Kidney (tissue), 14 donors: ENCODE results near the gene F2RL3. TPM values are rescaled to one million over a fixed set of nuclear protein-coding genes. Genes with fewer than 3 reads are reported as not detected.

Source experiments
- DNase-seq, 5 donors: peaks; one replicate each; pipeline ENCODE4 v3.0.0-alpha.2; 2013 to 2020
- FAIRE-seq: peaks from 2 replicates; lab custom pipeline; 2012; peaks lifted over from hg19 to GRCh38; lab: Jason Lieb, UNC
- H3K27ac ChIP-seq, 2 donors: one replicate each; pipeline ENCODE4 v1.7.0; 2013; ENCODE audit warnings: low read depth in 2 of 2, low read length in 2 of 2, inconsistent platforms in 1 of 2
- H3K27me3 ChIP-seq: one replicate; pipeline ENCODE4 v1.7.1; 2013; ENCODE audit warnings: low read length, inconsistent platforms; ENCODE audit not compliant: control insufficient read depth, insufficient read depth
- H3K36me3 ChIP-seq, 3 donors: one replicate each; pipeline versions ENCODE4 v1.7.0 to v1.7.1; 2013; ENCODE audit warnings: low read length in 3 of 3, control low read depth in 1 of 3, inconsistent platforms in 1 of 3; ENCODE audit not compliant: insufficient read depth in 3 of 3, control insufficient read depth in 2 of 3
- H3K4me1 ChIP-seq, 3 donors: one replicate each; pipeline versions ENCODE4 v1.7.0 to v1.7.1; 2013; ENCODE audit warnings: low read length in 3 of 3, inconsistent platforms in 1 of 3, low read depth in 1 of 3; ENCODE audit not compliant: control insufficient read depth in 2 of 3, insufficient read depth in 2 of 3
- H3K4me3 ChIP-seq, 3 donors: one replicate each; pipeline versions ENCODE4 v1.7.0 to v1.8.1; 2013; ENCODE audit warnings: low read length in 3 of 3, control low read depth in 1 of 3, inconsistent platforms in 1 of 3
- H3K9ac ChIP-seq, 3 donors: one replicate each; pipeline versions ENCODE4 v1.7.0 to v1.7.1; 2013; ENCODE audit warnings: low read length in 3 of 3, control low read depth in 1 of 3, inconsistent platforms in 1 of 3
- H3K9me3 ChIP-seq, 3 donors: one replicate each; pipeline versions ENCODE4 v1.7.0 to v1.7.1; 2013; ENCODE audit warnings: low read length in 3 of 3, control low read depth in 1 of 3, inconsistent platforms in 1 of 3; ENCODE audit not compliant: control insufficient read depth in 2 of 3, insufficient read depth in 1 of 3
- intact Hi-C: fragments of 100-400 bp; cut with DNase I; formaldehyde crosslinking; loops from one replicate; pipeline ENCODE4 v1.11.1; 2022
- polyA plus RNA-seq: library from polyadenylated mRNA; stranded (reverse); fragments of 350-450 nt; fragmentation: Illumina TruSeq; extraction: RNeasy Lipid Tissue Mini Kit (QIAGEN cat#74804); gene quantifications from one replicate; pipeline ENCODE4 v1.2.3, GENCODE V29; 2014; ENCODE audit warnings: low read depth, low replicate concordance; ENCODE audit not compliant: insufficient read depth
- total RNA-seq: library from RNA; stranded (reverse); fragmentation: NEBNext Ultra II Directional; extraction: Animal tissue kit (Norgen Biotek cat#: 25700); gene quantifications from one replicate; pipeline ENCODE4 v1.2.1, GENCODE V29; 2021
- TF ChIP-seq, protein P1 (sequence below): IDR thresholded peaks from 3 replicates; pipeline ENCODE4 v1.5.1; 2012; ENCODE audit warnings: mild to moderate bottlenecking, moderate library complexity, borderline replicate concordance; ENCODE audit not compliant: insufficient read depth; ENCODE audit errors: extremely low read depth
- donor health status: control.
- donor health status: control.
- donor health status: control.
- donor health status: control.
- donor health status: control.
- donor health status: DM: yes; HTN: yes; CAD: no.
- donor health status: Normal renal cell carcinoma (clear cell type).

F2RL3 gene
- total and polyA plus RNA-seq, 2 donors from 2014 or later, result 1.4 to 3.2 TPM

DNA sequence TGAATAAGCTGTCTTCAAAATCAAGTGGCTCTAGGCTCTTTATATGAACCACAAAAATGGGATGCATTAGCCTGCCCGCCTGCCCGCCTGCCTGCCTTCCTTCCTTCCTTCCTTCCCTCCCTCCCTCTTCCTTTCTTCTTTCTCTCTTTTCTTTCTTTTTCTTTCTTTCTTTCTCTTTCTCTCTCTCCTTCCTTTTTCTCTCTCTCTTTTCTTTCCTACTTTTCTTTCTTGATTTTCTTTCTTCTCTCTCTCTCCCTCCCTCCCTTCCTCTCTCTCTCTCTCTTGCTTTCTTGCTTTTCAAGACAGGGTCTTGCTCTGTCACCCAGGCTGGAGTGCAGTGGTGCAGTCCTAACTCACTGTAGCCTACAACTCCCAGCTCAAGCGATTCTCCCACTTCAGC is 26.9 kb downstream of the F2RL3 start:
- Histone ChIP-seq H3K27me3 (no peaks in the 10 kb centered on the region), H3K27ac (no peak overlapping the region), H3K9ac (no peak overlapping the region), H3K36me3 (no peaks in the 10 kb centered on the region), H3K4me1 (no peaks in the 10 kb centered on the region), H3K4me3 (no peak overlapping the region), H3K9me3 (peaks cover 0 to 19% (median 4%) of the 10 kb centered on the region in 3 donors)
- DNase-seq, result no peak
- FAIRE-seq, result no peak
- TF ChIP-seq, protein P1, sequence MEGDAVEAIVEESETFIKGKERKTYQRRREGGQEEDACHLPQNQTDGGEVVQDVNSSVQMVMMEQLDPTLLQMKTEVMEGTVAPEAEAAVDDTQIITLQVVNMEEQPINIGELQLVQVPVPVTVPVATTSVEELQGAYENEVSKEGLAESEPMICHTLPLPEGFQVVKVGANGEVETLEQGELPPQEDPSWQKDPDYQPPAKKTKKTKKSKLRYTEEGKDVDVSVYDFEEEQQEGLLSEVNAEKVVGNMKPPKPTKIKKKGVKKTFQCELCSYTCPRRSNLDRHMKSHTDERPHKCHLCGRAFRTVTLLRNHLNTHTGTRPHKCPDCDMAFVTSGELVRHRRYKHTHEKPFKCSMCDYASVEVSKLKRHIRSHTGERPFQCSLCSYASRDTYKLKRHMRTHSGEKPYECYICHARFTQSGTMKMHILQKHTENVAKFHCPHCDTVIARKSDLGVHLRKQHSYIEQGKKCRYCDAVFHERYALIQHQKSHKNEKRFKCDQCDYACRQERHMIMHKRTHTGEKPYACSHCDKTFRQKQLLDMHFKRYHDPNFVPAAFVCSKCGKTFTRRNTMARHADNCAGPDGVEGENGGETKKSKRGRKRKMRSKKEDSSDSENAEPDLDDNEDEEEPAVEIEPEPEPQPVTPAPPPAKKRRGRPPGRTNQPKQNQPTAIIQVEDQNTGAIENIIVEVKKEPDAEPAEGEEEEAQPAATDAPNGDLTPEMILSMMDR, result no peak
- intact Hi-C loops, result no loop called here

DNA sequence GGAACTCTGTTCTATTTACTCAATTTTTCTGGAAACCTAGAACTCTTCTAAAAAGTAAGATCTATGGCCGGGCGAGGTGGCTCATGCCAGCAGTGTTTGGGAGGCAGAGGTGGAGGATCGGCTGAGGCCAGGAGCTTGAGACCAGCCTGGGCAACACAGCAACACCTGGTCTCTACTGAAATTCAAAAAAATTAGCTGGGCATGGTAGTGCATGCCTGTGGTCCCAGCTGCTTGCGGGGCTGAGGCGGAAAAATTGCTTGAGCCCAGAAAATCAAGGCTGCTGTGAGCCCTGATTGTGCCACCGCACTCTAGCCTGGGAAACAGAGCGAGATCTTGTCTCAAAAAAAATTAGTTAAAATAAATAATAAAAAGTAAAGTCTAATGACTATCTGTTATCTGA is 28.6 kb downstream of the F2RL3 start:
- TF ChIP-seq, protein P1, result no peak
- Histone ChIP-seq H3K27me3 (no peaks in the 10 kb centered on the region), H3K4me3 (no peak overlapping the region), H3K9me3 (peaks cover 0 to 16% (median 4%) of the 10 kb centered on the region in 3 donors), H3K4me1 (no peaks in the 10 kb centered on the region), H3K27ac (no peak overlapping the region), H3K36me3 (no peaks in the 10 kb centered on the region), H3K9ac (no peak overlapping the region)
- DNase-seq (peak in 1 of 5 donors; percentile 22), FAIRE-seq (no peak)
- intact Hi-C loops, result no loop called here

DNA sequence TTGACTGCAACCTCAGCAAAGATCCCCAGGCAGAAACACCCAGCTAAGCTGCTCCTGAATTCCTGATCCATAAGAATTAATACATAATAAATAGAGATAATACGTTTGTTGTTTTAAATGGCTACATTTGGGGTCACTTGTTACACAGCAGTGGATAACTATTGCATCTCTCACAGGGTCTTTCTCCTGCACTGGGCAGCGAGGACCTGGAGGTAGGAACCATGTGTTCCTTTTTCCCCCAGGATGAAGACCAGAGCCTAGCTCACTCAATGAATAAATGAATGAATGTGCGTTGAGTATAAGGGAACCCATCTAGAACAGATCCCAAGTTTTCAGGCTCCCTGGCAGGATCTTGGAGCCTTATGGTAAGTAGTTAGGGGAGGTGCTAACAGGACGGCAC is 30.7 kb downstream of the F2RL3 start:
- Histone ChIP-seq H3K9me3 (peaks cover 0 to 4% (median 0%) of the 10 kb centered on the region in 3 donors), H3K4me1 (no peaks in the 10 kb centered on the region), H3K9ac (no peak overlapping the region), H3K4me3 (no peak overlapping the region), H3K27me3 (no peaks in the 10 kb centered on the region), H3K36me3 (no peaks in the 10 kb centered on the region), H3K27ac (no peak overlapping the region)
- intact Hi-C loops, result no loop called here
- FAIRE-seq, result no peak
- peak in 1 of 5 donors; percentile 18 for DNase-seq
- TF ChIP-seq, protein P1, result no peak
